GM04503 (cell line): Measurements from ENCODE around the gene BCAR3.

Experiments used
- DNase-seq: peaks from one replicate; pipeline ENCODE4 v3.0.0-alpha.2; 2012; ENCODE audit warnings: low read depth

BCAR3 gene

GRCh38 chr1:93614986-93615581 lies 66.6 kb downstream of the BCAR3 start:
- DNase-seq: peak; percentile 94

DNA sequence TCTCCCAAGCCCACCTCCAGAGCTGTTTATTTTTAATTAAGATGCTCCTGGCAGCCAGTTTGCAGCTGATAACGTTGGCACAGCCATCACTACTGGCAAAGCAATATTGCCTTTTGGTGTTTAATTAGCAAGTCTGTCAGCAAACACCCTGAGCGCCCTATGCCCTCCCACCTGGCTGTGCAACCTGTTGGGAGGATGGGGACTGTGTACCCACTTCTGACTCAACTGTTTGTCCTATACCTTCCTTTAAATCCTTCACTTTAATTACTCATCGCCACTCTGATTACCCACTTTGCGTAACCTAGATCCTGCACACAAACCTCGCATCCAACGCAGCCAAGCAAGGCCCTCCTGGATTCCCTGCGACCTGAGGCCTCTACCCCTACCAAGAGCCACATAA lies 67.1 kb downstream of the BCAR3 start:
- no peak for DNase-seq

DNA sequence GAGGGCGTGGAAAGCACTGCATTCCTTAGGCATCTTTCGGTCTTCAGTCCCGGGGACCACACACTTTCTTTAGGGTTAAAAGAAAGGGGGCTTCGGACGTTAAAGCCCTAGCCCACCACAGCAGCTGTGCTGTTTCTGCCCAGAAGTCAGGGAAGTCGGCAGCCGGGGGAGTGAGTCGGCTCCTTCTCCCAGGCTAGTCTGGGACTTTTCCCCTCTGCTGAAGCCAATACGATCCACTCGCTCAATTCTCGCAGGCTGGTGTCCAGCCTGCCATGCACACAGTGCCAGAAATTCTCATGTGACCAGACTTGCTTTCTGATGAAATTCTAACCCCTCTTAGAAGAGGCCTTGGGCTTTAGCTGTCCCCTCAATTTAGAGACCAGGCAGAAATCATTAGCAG lies 67.7 kb downstream of the BCAR3 start:
- peak; percentile 54 for DNase-seq

DNA sequence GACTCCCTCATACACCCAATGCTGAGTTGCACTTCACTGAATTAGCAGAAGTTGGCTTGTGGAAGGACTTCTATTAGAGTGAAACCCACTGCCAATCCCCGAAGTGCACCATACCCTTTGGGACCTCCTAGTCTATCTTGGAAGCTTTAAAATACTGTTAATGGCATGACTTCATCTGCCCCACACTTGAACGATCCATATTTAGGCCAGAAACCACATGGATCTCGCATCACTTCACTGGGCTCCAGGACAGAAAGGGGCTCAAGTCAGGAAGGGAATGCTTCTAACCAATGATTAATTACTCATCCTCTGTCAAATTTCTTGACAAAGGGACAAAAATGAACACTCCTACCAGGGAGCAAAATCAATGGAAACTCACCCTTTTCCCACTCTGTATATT lies 69.1 kb downstream of the BCAR3 start:
- DNase-seq: no peak

DNA sequence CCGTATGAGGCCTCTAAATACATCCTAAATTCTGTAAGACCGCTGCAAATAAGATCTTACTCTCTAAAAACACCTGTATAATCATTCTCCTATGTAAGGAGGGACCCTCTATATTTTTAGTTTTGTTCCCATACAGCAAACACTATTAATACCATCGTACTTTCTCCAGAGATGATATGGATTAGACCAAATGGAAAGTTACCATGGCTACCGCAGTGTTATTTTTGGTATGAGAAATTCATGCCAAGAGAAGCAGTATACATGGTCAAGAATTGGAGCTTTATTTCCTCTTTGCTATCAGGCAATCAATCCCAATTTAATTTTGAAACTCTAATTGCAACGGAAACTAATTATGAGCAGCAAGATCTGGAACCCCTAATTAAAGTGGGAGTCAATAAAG lies 70.0 kb downstream of the BCAR3 start:
- DNase-seq: no peak

DNA sequence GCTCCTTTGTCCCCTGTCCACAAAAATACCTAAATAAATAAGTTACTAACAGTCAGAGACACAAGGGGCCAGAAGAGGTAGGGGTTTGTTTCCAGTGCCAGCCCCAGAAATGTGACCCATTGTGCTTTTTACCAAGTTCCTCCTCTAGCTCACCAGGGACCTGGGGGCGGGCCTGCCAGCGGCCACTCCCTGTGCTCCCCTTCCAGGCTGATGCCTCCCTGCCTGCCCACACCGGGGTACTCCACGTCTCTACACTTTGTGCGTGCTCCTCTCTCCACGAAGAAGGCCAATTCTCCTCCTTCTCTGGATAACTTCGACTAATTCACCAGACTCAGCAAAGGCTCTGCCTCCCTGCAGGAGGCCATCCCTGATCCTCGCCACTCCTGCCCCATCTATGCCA lies 72.1 kb downstream of the BCAR3 start:
- DNase-seq: no peak

DNA sequence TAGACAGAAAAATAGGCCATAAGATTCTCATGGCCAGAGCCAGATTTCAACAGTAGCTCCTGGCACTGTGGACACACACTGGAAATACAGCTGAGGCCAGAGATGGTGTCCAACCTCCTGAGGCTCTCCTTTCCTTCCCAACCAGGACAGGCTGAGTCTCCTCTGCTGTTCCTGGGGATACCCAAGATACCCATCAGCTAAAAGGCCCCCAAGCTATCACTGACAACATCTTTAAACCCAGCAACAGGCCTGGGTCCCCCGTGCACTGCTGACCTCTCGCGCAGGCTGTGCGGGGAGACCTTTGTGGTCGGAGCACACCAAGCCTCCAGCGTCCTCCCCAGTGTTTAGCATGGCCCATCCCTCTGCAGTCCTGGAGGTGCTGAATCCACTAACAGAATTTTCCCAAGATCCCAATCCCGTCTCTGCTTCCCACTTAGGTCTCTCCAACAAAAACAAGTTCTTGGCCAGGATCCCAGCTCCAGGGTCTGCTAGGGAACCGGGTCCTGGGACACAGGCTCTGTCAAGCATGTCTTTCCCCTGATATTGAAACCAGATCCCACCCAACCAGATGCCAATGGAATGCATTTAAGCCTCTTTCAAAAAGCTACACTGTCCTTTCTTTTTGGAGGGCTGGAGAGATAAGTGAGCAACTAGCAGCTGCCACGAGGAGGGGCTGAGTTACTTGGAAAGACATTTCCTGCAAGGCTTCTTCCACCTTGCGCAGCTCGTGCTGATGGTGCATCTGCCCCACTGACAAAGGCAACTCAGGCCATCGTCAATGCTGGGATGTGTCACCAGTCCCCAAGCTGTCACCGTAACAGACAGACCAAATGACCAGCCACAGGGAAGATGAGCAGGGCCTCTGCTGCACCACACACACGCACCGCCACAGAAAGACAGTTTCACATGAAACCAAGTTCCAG lies 73.2 kb downstream of the BCAR3 start:
- DNase-seq: no peak

DNA sequence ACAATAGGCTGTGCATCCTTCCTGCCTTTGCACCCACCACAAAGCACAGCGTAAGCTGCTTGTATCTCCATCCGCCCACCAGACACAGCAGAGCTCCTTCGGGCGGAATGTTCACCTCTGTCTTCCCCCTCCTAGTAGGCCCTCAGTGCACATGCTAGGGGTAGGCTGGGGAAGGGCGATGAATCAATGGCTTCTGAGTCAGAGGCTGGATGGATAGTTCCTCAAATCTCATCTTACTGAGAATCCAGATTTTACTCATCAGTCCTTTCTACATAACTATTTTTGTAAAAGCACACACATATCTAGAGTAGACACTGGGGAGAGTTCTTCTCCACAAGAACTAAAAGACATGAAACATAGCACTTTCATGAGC lies 73.8 kb downstream of the BCAR3 start:
- no peak for DNase-seq

DNA sequence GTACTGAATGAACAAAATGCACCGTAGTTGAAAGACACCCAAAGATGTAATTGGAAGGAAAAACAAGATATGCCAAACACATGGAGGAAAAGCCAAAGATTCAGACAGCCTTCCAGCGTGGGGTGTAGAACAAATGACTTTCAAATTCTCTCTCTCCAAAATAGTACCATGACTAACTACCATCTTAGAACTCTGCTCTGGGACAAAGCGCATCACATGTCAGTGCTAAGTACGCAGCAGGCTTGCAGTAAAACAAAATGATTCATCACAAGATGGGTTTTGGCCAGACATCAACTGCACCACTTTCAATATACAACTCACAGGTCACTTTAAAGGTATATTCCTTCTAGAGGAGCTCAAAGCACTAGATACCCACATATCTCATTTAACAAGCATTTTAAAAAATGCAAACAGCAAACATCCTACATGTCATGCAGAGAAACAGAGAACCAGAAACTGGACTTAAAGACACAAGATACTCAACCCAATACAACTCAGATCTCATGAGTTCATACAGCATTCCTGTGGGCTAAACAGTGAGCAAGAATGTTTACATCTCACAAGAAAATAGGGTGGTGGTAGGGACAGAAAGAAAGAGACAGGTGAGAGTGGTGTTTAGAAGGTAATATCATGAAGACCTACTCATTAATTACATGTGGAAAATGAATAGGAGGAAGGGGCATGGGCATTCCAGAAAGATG lies 75.7 kb downstream of the BCAR3 start:
- peak; percentile 80 for DNase-seq

GRCh38 chr1:93605026-93605568 lies 76.5 kb downstream of the BCAR3 start:
- no peak for DNase-seq

DNA sequence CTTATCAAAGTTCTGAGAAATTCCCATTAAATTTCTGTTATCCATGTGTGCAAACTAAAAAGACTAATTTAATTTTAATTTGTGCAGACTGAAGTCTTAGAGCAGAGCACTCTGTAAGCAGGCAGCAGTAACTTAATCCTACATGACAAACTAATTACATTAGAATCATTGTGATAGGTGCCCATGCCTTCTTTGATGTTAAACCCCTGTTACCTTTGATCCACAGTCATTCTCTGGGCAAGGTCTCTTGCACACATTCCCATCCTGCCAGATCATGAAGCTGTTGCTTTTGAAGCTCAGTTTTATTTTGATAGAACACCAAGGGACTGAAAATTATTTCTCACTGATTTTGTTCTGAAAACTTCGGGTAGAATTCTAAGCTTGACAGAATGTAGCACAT lies 77.2 kb downstream of the BCAR3 start:
- no peak for DNase-seq

DNA sequence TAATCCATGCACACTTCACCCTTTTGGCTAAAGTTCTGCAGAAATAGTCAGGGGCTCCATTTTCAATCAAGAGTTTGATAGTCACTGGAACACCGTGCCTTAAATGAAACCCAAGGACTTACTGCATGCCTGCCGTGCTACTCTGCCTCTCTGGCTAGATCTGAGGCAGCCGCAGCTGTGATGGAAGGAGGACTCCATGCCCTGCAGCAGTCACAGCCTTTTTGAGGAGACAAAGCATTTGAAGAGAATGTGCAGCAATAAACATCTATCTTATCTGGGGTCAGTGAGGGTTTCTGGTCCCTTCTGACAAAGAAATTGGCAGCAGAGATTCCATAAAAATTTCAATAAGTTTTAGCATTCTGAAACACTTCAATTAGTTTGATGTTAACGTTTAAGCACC lies 78.0 kb downstream of the BCAR3 start:
- DNase-seq: no peak

- DNase-seq: no peak
These were observed 78.5 kb downstream of the BCAR3 start for GRCh38 chr1:93603106-93603505.

DNA sequence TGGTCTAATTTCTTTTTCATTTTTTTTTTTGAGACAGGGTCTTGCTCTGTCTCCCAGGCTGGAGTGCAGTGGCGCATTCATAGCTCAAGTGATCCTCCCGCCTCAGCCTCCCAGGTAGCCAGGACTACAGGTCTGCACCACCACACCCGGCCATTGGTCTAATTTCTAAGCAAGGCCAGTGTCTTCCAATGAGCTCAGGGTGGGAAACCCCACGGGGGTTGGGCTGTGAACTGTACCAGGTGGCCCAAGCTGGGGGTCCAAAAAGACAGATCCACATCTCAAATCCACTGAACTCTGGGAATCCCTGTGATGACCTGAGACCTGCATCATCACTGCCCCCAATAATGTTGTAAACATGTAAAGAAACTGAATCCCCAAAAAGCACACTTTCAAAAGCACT lies 79.5 kb downstream of the BCAR3 start:
- DNase-seq: no peak

GRCh38 chr1:93601686-93602085 lies 80.0 kb downstream of the BCAR3 start:
- no peak for DNase-seq

GRCh38 chr1:93600663-93601062 lies 81.0 kb downstream of the BCAR3 start:
- no peak for DNase-seq

DNA sequence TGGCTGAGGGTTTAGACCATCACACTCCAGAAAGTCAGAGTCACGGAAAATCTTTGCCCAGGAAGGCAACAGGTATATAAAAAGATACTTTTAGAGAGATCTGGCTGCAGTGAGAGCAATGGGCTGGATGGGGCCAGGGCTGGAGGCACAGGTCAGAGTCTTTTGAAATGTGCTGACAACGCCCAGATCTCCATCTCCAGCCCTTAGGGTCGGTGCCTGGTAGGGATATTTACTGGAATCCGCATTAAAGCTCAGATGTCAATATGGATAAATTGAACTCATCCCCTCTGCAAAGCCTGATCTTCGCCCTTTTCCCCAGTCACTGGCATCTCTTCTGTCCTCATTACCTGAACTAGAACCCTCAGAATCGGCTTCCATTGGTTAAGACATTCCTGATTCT lies 82.2 kb downstream of the BCAR3 start:
- no peak for DNase-seq

- no peak for DNase-seq
These were observed 82.7 kb downstream of the BCAR3 start for GRCh38 chr1:93598861-93599439.

- no peak for DNase-seq
These were observed 83.2 kb downstream of the BCAR3 start for GRCh38 chr1:93598396-93598795.

DNA sequence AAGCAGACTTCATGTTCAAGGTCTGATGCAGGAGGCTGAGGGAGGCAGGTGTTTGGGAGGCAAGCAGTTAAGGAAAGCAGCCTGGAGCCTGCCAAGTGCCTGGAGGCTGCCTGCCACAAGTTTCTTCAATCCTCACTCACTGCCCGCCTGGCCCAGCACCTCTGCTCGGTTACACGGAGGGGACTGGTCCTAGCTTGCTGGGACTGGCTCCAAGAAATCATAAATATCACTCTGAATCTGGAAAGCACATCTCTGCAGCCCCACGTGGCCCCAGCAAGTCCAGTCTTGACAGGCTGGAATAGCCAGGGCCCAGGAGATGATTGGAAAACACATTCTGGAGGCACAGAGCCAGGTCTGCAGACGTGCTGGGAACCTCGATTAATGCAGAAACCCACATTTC lies 83.9 kb downstream of the BCAR3 start:
- DNase-seq: no peak

GRCh38 chr1:93596329-93597089 lies 85.1 kb downstream of the BCAR3 start:
- no peak for DNase-seq

GRCh38 chr1:93595743-93596142 lies 85.9 kb downstream of the BCAR3 start:
- DNase-seq: no peak
